ENCODE measurements around the gene GPSM1. TPM values are rescaled to one million over a fixed set of nuclear protein-coding genes. Genes with fewer than 3 reads are reported as not detected.

GPSM1 gene
- total and polyA plus RNA-seq, 4 donors = 0.11 to 2.9 (median 1.6) TPM

DNA sequence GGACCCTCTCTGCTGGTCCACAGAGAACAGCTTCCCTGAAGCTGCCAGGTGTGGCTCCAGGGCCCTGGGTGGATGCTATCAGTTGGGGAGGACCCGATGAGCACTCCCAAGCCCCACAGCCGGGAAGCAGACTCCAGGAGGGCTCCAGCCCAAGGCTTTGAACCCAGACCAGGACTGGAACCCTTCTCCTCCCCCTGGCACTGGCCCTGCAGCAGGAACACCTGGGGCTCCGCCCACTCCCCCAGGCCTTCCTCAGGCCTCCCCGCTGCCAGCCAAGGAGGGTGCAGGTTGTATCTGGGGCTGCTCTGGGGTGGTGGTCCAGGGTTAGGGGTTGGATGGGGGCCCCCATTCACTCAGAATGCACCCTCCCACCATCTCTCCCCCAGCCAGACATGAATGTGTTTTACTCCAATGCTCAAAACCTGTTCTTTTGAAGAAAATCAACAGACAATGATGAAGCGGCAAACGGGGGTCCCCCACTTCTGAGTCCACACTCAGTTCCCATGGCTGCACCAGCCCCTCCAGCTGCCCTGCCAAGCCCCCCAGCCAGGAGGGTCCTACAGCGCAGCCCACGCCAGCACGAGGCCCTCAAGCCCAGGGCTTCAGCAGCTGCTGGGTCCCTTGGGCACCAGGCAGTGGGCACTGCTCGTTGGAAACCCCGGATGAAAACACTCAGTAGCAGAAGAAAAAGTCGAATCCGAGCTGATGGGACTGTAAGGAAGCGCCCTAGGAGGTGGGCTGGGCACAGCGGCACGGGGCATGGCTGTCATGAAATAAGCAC is 46.6 kb upstream of the GPSM1 start (continued):
- TF ChIP-seq, protein P1, sequence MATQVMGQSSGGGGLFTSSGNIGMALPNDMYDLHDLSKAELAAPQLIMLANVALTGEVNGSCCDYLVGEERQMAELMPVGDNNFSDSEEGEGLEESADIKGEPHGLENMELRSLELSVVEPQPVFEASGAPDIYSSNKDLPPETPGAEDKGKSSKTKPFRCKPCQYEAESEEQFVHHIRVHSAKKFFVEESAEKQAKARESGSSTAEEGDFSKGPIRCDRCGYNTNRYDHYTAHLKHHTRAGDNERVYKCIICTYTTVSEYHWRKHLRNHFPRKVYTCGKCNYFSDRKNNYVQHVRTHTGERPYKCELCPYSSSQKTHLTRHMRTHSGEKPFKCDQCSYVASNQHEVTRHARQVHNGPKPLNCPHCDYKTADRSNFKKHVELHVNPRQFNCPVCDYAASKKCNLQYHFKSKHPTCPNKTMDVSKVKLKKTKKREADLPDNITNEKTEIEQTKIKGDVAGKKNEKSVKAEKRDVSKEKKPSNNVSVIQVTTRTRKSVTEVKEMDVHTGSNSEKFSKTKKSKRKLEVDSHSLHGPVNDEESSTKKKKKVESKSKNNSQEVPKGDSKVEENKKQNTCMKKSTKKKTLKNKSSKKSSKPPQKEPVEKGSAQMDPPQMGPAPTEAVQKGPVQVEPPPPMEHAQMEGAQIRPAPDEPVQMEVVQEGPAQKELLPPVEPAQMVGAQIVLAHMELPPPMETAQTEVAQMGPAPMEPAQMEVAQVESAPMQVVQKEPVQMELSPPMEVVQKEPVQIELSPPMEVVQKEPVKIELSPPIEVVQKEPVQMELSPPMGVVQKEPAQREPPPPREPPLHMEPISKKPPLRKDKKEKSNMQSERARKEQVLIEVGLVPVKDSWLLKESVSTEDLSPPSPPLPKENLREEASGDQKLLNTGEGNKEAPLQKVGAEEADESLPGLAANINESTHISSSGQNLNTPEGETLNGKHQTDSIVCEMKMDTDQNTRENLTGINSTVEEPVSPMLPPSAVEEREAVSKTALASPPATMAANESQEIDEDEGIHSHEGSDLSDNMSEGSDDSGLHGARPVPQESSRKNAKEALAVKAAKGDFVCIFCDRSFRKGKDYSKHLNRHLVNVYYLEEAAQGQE (IDR thresholded peaks at IDR 0.05) = no peak
- TF ChIP-seq, protein P2, sequence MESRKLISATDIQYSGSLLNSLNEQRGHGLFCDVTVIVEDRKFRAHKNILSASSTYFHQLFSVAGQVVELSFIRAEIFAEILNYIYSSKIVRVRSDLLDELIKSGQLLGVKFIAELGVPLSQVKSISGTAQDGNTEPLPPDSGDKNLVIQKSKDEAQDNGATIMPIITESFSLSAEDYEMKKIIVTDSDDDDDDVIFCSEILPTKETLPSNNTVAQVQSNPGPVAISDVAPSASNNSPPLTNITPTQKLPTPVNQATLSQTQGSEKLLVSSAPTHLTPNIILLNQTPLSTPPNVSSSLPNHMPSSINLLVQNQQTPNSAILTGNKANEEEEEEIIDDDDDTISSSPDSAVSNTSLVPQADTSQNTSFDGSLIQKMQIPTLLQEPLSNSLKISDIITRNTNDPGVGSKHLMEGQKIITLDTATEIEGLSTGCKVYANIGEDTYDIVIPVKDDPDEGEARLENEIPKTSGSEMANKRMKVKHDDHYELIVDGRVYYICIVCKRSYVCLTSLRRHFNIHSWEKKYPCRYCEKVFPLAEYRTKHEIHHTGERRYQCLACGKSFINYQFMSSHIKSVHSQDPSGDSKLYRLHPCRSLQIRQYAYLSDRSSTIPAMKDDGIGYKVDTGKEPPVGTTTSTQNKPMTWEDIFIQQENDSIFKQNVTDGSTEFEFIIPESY (IDR thresholded peaks at IDR 0.05) = no peak
- TF ChIP-seq NR2F2 (IDR thresholded peaks at IDR 0.05) (no peak), YY1 (IDR thresholded peaks at IDR 0.05) (no peak), HNF4A (conservative IDR thresholded peaks at IDR 0.05) (no peak)

DNA sequence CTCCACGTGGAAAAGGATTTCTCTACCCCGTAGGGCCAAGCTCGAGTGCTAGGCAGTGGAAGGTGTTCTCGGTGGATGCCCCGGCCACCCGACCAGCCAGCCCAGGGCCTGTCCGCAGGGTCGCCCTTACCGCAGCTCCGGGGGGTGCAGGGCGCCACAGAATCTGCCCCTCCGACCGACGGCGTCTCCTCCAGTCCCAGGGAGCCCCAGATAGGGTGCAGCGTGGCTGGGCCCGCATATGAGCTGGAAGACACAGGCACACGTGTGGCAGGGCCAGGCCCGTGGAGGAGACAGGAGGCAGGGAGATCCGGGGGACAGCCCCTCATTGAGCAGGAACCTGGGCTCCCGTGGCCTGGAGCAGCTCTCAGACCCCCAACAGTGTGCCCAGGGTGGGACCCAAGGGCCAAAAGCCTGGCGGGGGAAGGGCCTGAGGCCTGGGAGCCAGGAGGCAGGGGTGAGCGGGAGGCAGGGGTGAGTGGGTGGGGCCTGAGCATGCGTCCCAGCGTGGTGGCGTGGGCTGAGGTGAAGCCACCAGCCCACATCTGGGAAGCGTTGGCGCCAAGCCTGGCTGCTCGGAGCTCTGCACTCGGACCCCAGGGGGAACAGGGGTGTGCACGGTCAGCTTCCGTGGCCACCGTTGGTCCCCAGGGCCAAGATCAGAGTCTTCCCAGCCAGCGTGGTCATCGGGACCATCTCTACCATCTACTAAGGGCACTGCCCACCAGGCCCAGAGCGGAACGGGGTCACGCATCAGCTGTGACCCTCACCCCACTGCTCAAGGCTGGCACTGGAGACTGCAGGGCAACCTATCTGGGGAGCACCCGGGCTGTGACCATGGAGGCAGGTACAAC is 45.7 kb upstream of the GPSM1 start:
- peaks cover 0 to 5% (median 4%) of the 10 kb centered on the region in 4 donors for H3K4me1 ChIP-seq (ENCODE audit: control insufficient read depth in 4 of 4, insufficient read depth in 4 of 4, low read length in 3 of 4)
- no peaks in the 10 kb centered on the region for H3K9me3 ChIP-seq (ENCODE audit: control insufficient read depth in 4 of 4, low read length in 3 of 4)
- no peaks in the 10 kb centered on the region for H3K36me3 ChIP-seq (ENCODE audit: control insufficient read depth in 4 of 4, insufficient read depth in 3 of 4, low read depth in 1 of 4, low read length in 3 of 4)
- H3K4me3 ChIP-seq (ENCODE audit: low read depth in 1 of 3, low read length in 3 of 3) = no peak overlapping the region
- no peak overlapping the region for H3K27ac ChIP-seq (ENCODE audit: low read depth in 1 of 2, low read length in 2 of 2)
- TF ChIP-seq, protein P3, sequence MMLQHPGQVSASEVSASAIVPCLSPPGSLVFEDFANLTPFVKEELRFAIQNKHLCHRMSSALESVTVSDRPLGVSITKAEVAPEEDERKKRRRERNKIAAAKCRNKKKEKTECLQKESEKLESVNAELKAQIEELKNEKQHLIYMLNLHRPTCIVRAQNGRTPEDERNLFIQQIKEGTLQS (IDR thresholded peaks at IDR 0.05) = no peak
- no peak for TF ChIP-seq FOXA1 (IDR thresholded peaks at IDR 0.05)
- TF ChIP-seq EGR1 (IDR thresholded peaks at IDR 0.05; ENCODE audit: low read depth in 2 of 2) = no peak
- TF ChIP-seq, protein P2 (IDR thresholded peaks at IDR 0.05) = no peak
- TF ChIP-seq, protein P1 (IDR thresholded peaks at IDR 0.05) = no peak
- no peak overlapping the region for H3K9ac ChIP-seq (ENCODE audit: low read depth in 1 of 2, low read length in 2 of 2)
- 87% methylated on average over 39 of the region's 39 CpGs for WGBS
- peaks cover 0 to 2% (median 0%) of the 10 kb centered on the region in 4 donors for H3K27me3 ChIP-seq (ENCODE audit: control insufficient read depth in 4 of 4, insufficient read depth in 4 of 4, low read length in 3 of 4)
- no peak for DNase-seq (ENCODE audit: low spot score)

All from liver (tissue), 9 donors.